ENCODE data around the gene SPRY4.
"Not testable (repeated sequence)": the region's sequence is repeated elsewhere in the genome, so short reads cannot be mapped to it uniquely, and the experiment has no call there.

SPRY4 gene

GRCh38 chr5:142286111-142286510 lies 38.7 kb downstream of the SPRY4 start:
- FAIRE-seq (no peak), DNase-seq (ENCODE audit: insufficient read length) (no peak)
- TF ChIP-seq TAF1 (IDR thresholded peaks at IDR 0.05; ENCODE audit: borderline replicate concordance, low read depth, low read length), result no peak
- no peak for TF ChIP-seq POLR2A (IDR thresholded peaks at IDR 0.05; ENCODE audit: low read depth, low read length)
- no peak for TF ChIP-seq POLR2AphosphoS5 (IDR thresholded peaks at IDR 0.05; ENCODE audit: low read depth, low read length)

- TF ChIP-seq POLR2A (IDR thresholded peaks at IDR 0.05; ENCODE audit: low read depth, low read length), result no peak
- TF ChIP-seq POLR2AphosphoS5 (IDR thresholded peaks at IDR 0.05; ENCODE audit: low read depth, low read length), result no peak
- no peak for TF ChIP-seq TAF1 (IDR thresholded peaks at IDR 0.05; ENCODE audit: borderline replicate concordance, low read depth, low read length)
- FAIRE-seq, result no peak
- no peak for DNase-seq (ENCODE audit: insufficient read length)
Measured at GRCh38 chr5:142283304-142283703, 41.5 kb downstream of the SPRY4 start.

- FAIRE-seq, result no peak
- TF ChIP-seq POLR2A (IDR thresholded peaks at IDR 0.05; ENCODE audit: low read depth, low read length), result no peak
- no peak for TF ChIP-seq TAF1 (IDR thresholded peaks at IDR 0.05; ENCODE audit: borderline replicate concordance, low read depth, low read length)
- no peak for TF ChIP-seq POLR2AphosphoS5 (IDR thresholded peaks at IDR 0.05; ENCODE audit: low read depth, low read length)
Measured at GRCh38 chr5:142281966-142282365, 42.9 kb downstream of the SPRY4 start.

GRCh38 chr5:142281008-142281367 lies 43.8 kb downstream of the SPRY4 start:
- TF ChIP-seq TAF1 (IDR thresholded peaks at IDR 0.05; ENCODE audit: borderline replicate concordance, low read depth, low read length) (no peak), POLR2AphosphoS5 (IDR thresholded peaks at IDR 0.05; ENCODE audit: low read depth, low read length) (no peak), POLR2A (IDR thresholded peaks at IDR 0.05; ENCODE audit: low read depth, low read length) (no peak)
- DNase-seq (ENCODE audit: insufficient read length), result no peak
- no peak for FAIRE-seq

More at GRCh38 chr5:142281966-142282365, 42.9 kb downstream of the SPRY4 start:
- DNase-seq (ENCODE audit: insufficient read length), result no peak

GRCh38 chr5:142280066-142281007 lies 44.5 kb downstream of the SPRY4 start:
- DNase-seq (ENCODE audit: insufficient read length), result no peak
- no peak for FAIRE-seq
- TF ChIP-seq TAF1 (IDR thresholded peaks at IDR 0.05; ENCODE audit: borderline replicate concordance, low read depth, low read length) (no peak), POLR2A (IDR thresholded peaks at IDR 0.05; ENCODE audit: low read depth, low read length) (no peak), POLR2AphosphoS5 (IDR thresholded peaks at IDR 0.05; ENCODE audit: low read depth, low read length) (no peak)

- TF ChIP-seq POLR2AphosphoS5 (IDR thresholded peaks at IDR 0.05; ENCODE audit: low read depth, low read length), result no peak
- no peak for FAIRE-seq
- DNase-seq (ENCODE audit: insufficient read length), result no peak
Measured at GRCh38 chr5:142278627-142279026, 46.2 kb downstream of the SPRY4 start.

- TF ChIP-seq POLR2A (IDR thresholded peaks at IDR 0.05; ENCODE audit: low read depth, low read length) (no peak), TAF1 (IDR thresholded peaks at IDR 0.05; ENCODE audit: borderline replicate concordance, low read depth, low read length) (no peak), POLR2AphosphoS5 (IDR thresholded peaks at IDR 0.05; ENCODE audit: low read depth, low read length) (no peak)
- FAIRE-seq, result no peak
- DNase-seq (ENCODE audit: insufficient read length), result no peak
Measured at GRCh38 chr5:142277796-142278195, 47.0 kb downstream of the SPRY4 start.

- FAIRE-seq, result no peak
- TF ChIP-seq POLR2A (IDR thresholded peaks at IDR 0.05; ENCODE audit: low read depth, low read length) (no peak), TAF1 (IDR thresholded peaks at IDR 0.05; ENCODE audit: borderline replicate concordance, low read depth, low read length) (no peak), POLR2AphosphoS5 (IDR thresholded peaks at IDR 0.05; ENCODE audit: low read depth, low read length) (no peak)
Measured at GRCh38 chr5:142276517-142276916, 48.3 kb downstream of the SPRY4 start.

GRCh38 chr5:142275496-142275895 lies 49.3 kb downstream of the SPRY4 start:
- no peak for TF ChIP-seq TAF1 (IDR thresholded peaks at IDR 0.05; ENCODE audit: borderline replicate concordance, low read depth, low read length)
- TF ChIP-seq POLR2AphosphoS5 (IDR thresholded peaks at IDR 0.05; ENCODE audit: low read depth, low read length), result no peak
- TF ChIP-seq POLR2A (IDR thresholded peaks at IDR 0.05; ENCODE audit: low read depth, low read length), result no peak
- DNase-seq (ENCODE audit: insufficient read length) (no peak), FAIRE-seq (no peak)

More at GRCh38 chr5:142276517-142276916, 48.3 kb downstream of the SPRY4 start:
- no peak for DNase-seq (ENCODE audit: insufficient read length)

- not testable (repeated sequence) for FAIRE-seq; DNase-seq (ENCODE audit: insufficient read length)
Measured at GRCh38 chr5:142272596-142272995, 52.2 kb downstream of the SPRY4 start.

GRCh38 chr5:142264084-142264483 lies 60.7 kb downstream of the SPRY4 start:
- FAIRE-seq; DNase-seq (ENCODE audit: insufficient read length): not testable (repeated sequence)

- FAIRE-seq (no peak), DNase-seq (ENCODE audit: insufficient read length) (no peak)
- TF ChIP-seq TAF1 (IDR thresholded peaks at IDR 0.05; ENCODE audit: borderline replicate concordance, low read depth, low read length) (no peak), POLR2A (IDR thresholded peaks at IDR 0.05; ENCODE audit: low read depth, low read length) (no peak), POLR2AphosphoS5 (IDR thresholded peaks at IDR 0.05; ENCODE audit: low read depth, low read length) (no peak)
Measured at GRCh38 chr5:142263346-142263745, 61.5 kb downstream of the SPRY4 start.

All from GM12892 (cell line).